GM19468 (cell line): ENCODE data around the gene SRPK1.

Experiments
- ATAC-seq: cut with Tn5 transposase; IDR thresholded peaks from one replicate; pipeline ENCODE4 v1.9.1; 2021; ENCODE audit warnings: mild to moderate bottlenecking, moderate library complexity, moderate number of reproducible peaks; ENCODE audit not compliant: unreplicated experiment; ENCODE audit errors: extremely low read depth

The SRPK1 gene

GRCh38 chr6:35787266-35788218, 133.4 kb downstream of the SRPK1 start:
- no peak for ATAC-seq

GRCh38 chr6:35786810-35787209, 134.1 kb downstream of the SRPK1 start:
- ATAC-seq: no peak

- ATAC-seq: no peak
Measured at GRCh38 chr6:35786272-35786671, 134.6 kb downstream of the SRPK1 start.

- no peak for ATAC-seq
Measured at GRCh38 chr6:35784200-35784599, 136.7 kb downstream of the SRPK1 start.
